Effector memory CD4-positive, alpha-beta T cell (primary cell): ENCODE measurements around the gene ZNF212.
"Not testable (repeated sequence)": the region's sequence is repeated elsewhere in the genome, so short reads cannot be mapped to it uniquely, and the experiment has no call there.

Experiments
- DNase-seq, 3 donors: peaks; one replicate each; pipeline ENCODE4 v3.0.0-alpha.2; 2020
- H3K27ac ChIP-seq: 2 replicates; pipeline ENCODE4 v1.7.0; 2013; ENCODE audit warnings: mild to moderate bottlenecking, low read length, moderate library complexity; ENCODE audit not compliant: insufficient read depth, poor library complexity, severe bottlenecking
- H3K27me3 ChIP-seq: replicated peaks from 2 replicates; pipeline ENCODE4 v1.7.0; 2013; ENCODE audit warnings: mild to moderate bottlenecking, low read length; ENCODE audit not compliant: insufficient read depth, control insufficient read depth, poor library complexity, severe bottlenecking
- H3K36me3 ChIP-seq: 2 replicates; pipeline ENCODE4 v1.7.0; 2013; ENCODE audit warnings: mild to moderate bottlenecking, low read length, moderate library complexity; ENCODE audit not compliant: control insufficient read depth, insufficient read depth
- H3K4me1 ChIP-seq: 2 replicates; pipeline ENCODE4 v1.7.0; 2013; ENCODE audit warnings: low read length, mild to moderate bottlenecking; ENCODE audit not compliant: control insufficient read depth, insufficient read depth, poor library complexity, severe bottlenecking
- H3K4me3 ChIP-seq: 2 replicates; pipeline ENCODE4 v1.7.0; 2013; ENCODE audit warnings: low read length, low read depth, mild to moderate bottlenecking; ENCODE audit not compliant: insufficient read depth, poor library complexity, severe bottlenecking
- H3K9me3 ChIP-seq: 2 replicates; pipeline ENCODE4 v1.7.0; 2013; ENCODE audit warnings: mild to moderate bottlenecking, low read length, moderate library complexity; ENCODE audit not compliant: control insufficient read depth

Gene ZNF212

GRCh38 chr7:149251518-149251917 lies 12.1 kb downstream of the ZNF212 start:
- not testable (repeated sequence) for H3K4me3 ChIP-seq, H3K27ac ChIP-seq, H3K9me3 ChIP-seq, DNase-seq, H3K4me1 ChIP-seq, H3K27me3 ChIP-seq
- peaks cover 54% of the 10 kb centered on the region for H3K36me3 ChIP-seq

GRCh38 chr7:149252378-149252777 lies 12.9 kb downstream of the ZNF212 start:
- no peak overlapping the region for H3K27ac ChIP-seq
- H3K4me1 ChIP-seq = no peaks in the 10 kb centered on the region
- DNase-seq = no peak
- no peaks in the 10 kb centered on the region for H3K27me3 ChIP-seq
- peaks cover 54% of the 10 kb centered on the region for H3K36me3 ChIP-seq
- H3K9me3 ChIP-seq = no peaks in the 10 kb centered on the region
- H3K4me3 ChIP-seq = no peak overlapping the region

GRCh38 chr7:149253665-149254064 lies 14.2 kb downstream of the ZNF212 start:
- DNase-seq = no peak
- peaks cover 54% of the 10 kb centered on the region for H3K36me3 ChIP-seq
- H3K4me3 ChIP-seq = no peak overlapping the region
- H3K27ac ChIP-seq = no peak overlapping the region
- H3K4me1 ChIP-seq = no peaks in the 10 kb centered on the region
- no peaks in the 10 kb centered on the region for H3K27me3 ChIP-seq
- no peaks in the 10 kb centered on the region for H3K9me3 ChIP-seq

- Histone ChIP-seq H3K27me3 (no peaks in the 10 kb centered on the region), H3K4me1 (no peaks in the 10 kb centered on the region), H3K27ac (no peak overlapping the region), H3K4me3 (no peak overlapping the region), H3K36me3 (peaks cover 54% of the 10 kb centered on the region), H3K9me3 (no peaks in the 10 kb centered on the region)
- DNase-seq = no peak
Observed at GRCh38 chr7:149254181-149254858, 14.9 kb downstream of the ZNF212 start.

- Histone ChIP-seq H3K36me3 (peaks cover 52% of the 10 kb centered on the region), H3K27ac (no peak overlapping the region), H3K9me3 (no peaks in the 10 kb centered on the region), H3K4me3 (no peak overlapping the region), H3K27me3 (no peaks in the 10 kb centered on the region), H3K4me1 (no peaks in the 10 kb centered on the region)
- DNase-seq = no peak
Observed at GRCh38 chr7:149255174-149255573, 15.7 kb downstream of the ZNF212 start.

GRCh38 chr7:149256568-149256967 lies 17.1 kb downstream of the ZNF212 start:
- Histone ChIP-seq H3K9me3 (no peaks in the 10 kb centered on the region), H3K36me3 (peaks cover 40% of the 10 kb centered on the region), H3K27me3 (no peaks in the 10 kb centered on the region), H3K4me3 (no peak overlapping the region), H3K4me1 (peaks cover 4% of the 10 kb centered on the region), H3K27ac (no peak overlapping the region)
- DNase-seq = no peak

- H3K4me1 ChIP-seq = peaks cover 5% of the 10 kb centered on the region
- H3K4me3 ChIP-seq = no peak overlapping the region
- no peak for DNase-seq
- H3K27ac ChIP-seq = no peak overlapping the region
- H3K36me3 ChIP-seq = peaks cover 34% of the 10 kb centered on the region
- no peaks in the 10 kb centered on the region for H3K27me3 ChIP-seq
- H3K9me3 ChIP-seq = no peaks in the 10 kb centered on the region
Observed at GRCh38 chr7:149257146-149257545, 17.7 kb downstream of the ZNF212 start.

- peaks cover 10% of the 10 kb centered on the region for H3K4me1 ChIP-seq
- H3K9me3 ChIP-seq = no peaks in the 10 kb centered on the region
- H3K27me3 ChIP-seq = no peaks in the 10 kb centered on the region
- no peak for DNase-seq
- H3K27ac ChIP-seq = peak overlapping the region; percentile 72
- peaks cover 15% of the 10 kb centered on the region for H3K36me3 ChIP-seq
- peak overlapping the region; percentile 55 for H3K4me3 ChIP-seq
Observed at GRCh38 chr7:149261316-149261828, 21.9 kb downstream of the ZNF212 start.

- peaks cover 21% of the 10 kb centered on the region for H3K36me3 ChIP-seq
- peak; percentile 76 to 79 (median 79) for DNase-seq
- peak within 1 kb of the TSS; percentile 72 for H3K27ac ChIP-seq
- H3K4me3 ChIP-seq = peak within 1 kb of the TSS; percentile 55
- H3K4me1 ChIP-seq = peaks cover 10% of the 10 kb centered on the region
- no peaks in the 10 kb centered on the region for H3K27me3 ChIP-seq
- H3K9me3 ChIP-seq = no peaks in the 10 kb centered on the region
Observed at GRCh38 chr7:149261829-149262617, 22.6 kb downstream of the ZNF212 start, which contains the start of gene ZNF783. TSS of gene ZNF783 (plus strand) at chr7:149262196. CDS start at chr7:149262334, 138 bp downstream.

- Histone ChIP-seq H3K4me3 (no peak overlapping the region), H3K4me1 (peaks cover 8% of the 10 kb centered on the region), H3K27ac (no peak overlapping the region), H3K36me3 (peaks cover 35% of the 10 kb centered on the region), H3K27me3 (no peaks in the 10 kb centered on the region), H3K9me3 (no peaks in the 10 kb centered on the region)
- no peak for DNase-seq
Observed at GRCh38 chr7:149266451-149266850, 27.0 kb downstream of the ZNF212 start.
